HS-5 (cell line): ENCODE measurements around the gene ASPA.

Experiments
- DNase-seq: peaks from one replicate; pipeline ENCODE4 v3.0.0-alpha.2; 2012; ENCODE audit warnings: low read depth

Gene ASPA

GRCh38 chr17:3534881-3535252, 59.1 kb downstream of the ASPA start:
- no peak for DNase-seq

- DNase-seq: no peak
These were observed 59.6 kb downstream of the ASPA start for GRCh38 chr17:3535253-3535995.

GRCh38 chr17:3536716-3537115, 60.9 kb downstream of the ASPA start:
- DNase-seq: no peak

DNA sequence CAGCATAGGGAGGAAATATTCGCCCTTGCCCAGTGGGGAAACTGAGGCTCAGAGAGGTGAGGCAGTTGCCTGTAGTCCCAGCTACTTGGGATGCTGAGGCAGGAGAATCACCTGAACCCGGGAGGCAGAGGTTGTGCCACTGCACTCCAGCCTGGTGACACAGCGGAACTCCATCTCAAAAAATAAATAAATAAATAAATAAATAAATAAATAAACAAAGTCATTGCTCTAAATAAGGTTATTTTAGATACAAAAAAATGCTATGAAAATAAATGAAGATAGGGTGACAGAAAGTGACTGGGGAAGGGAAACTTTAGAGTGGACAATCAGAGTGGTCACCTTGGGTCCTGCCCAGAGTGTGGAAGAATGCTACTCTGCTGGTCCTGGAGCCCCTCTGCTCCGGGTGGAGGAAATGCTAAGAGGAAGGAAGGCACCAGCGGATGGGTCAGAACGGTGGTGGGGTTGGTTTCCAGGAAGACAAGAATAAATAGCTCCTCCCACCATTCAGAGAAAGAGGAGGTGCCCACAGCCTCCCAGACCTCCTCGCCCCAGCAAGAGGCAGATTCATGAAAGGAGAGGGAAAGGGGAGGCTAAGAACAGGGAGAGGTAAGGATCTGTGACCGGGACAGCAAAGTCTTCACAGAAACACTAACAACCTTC, 64.2 kb downstream of the ASPA start:
- no peak for DNase-seq

DNA sequence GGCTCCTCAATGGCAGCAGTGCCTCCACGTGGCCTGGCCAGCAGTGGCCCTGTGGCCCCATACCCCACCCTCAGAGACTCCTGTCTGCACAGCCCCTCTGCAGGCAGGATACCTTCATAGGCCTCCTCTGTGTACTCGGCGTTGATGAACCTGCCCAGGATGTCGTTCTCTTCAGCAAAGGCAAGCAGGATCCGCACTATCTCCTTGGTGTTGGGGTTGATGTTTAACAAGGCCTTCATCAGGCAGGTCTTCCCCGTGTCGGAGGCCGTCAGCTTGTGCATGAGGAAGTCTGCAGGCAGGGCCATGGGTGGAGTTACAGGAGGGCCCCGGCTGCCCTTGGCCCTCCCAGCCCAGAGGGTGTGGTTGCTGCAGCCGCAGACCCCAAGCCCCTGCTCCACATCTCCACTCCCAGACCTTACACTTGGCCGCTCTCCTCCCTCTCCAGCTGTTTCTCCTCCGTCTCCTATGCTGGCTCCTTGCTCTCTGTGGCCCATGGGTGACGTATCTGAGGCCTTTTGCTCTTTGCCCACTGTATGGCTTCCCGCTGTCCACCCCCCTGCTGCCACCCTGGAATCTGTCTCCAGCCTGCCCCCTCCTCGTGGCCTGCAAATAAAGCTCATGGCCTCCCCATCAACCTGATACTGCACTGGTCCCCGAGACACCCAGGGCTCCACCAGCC, 66.8 kb downstream of the ASPA start:
- DNase-seq: no peak

DNA sequence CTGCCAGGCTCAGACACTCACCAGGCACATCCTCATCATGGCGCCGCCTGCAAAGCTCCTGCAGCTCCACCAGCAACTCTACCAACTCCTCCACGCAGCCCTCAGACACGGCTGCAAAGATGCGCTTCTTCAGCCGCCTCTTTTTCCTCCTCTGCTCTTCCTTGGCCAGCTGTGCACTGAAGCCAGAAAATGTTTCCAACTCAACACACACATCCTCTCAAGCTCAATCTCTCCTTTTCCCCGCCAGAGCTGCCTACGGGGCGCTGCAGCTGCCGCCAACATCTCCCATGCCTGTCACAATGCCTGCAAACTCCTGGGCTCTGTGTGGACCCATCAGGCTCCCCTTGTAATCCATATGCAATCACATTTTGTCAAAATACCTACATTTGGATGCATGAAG, 67.7 kb downstream of the ASPA start:
- DNase-seq: no peak

DNA sequence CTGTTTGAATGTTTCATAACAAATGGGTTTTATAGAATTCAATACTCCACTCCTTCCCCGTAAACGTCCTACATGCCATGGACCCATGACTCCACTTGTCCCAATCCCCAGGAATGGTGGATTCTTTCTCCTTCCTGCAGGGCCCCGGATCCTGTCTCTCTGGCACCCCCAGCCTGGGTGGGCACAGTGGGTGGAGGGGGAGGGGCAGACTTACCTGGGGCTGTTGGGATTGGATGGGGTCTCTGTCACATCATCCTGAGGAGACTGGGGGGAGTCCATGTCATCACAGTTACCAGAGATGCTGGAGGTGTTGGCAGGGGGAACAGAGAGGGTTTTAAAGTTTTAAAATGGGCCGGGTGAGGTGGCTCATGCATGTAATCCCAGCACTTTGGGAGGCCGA, 68.6 kb downstream of the ASPA start:
- DNase-seq: no peak

DNA sequence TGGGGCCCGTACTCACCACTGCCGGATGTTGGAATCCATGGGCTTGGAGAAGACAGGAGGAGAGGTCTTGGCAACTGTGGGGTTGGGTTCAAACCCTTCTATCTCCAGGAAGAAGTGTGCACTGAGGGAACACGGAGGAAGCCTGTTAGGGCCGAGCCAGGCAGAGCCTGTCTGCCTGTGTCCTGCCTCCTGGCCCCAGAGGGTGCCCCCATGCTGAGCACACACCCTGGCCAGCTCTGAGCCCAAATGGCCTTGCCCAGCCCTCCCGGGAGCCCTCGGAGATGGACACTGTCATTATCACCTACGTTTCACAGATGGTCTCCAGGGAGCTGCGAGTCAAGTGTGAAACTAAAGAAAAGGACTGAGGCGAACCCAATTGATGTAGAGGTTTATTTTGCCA, 69.4 kb downstream of the ASPA start:
- DNase-seq: no peak

DNA sequence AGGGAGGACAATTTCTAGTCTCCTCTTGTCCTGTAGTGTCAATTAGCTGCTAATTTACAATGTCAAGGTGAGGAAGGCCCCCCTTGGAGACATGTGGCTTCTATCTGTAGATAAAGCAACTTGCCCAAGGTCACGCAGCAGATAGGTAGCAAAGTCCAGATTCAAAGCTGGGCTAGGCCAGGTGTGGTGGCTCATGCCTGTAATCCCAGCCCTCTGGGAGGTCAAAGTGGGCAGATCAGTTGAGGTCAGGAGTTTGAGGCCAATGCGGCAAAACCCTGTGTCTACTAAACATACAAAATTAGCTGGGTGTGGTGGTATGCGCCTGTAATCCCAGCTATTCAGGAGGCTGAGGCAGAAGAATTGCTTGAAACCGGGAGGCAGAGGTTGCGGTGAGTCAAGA, 70.7 kb downstream of the ASPA start:
- DNase-seq: no peak

GRCh38 chr17:3546997-3547396, 71.2 kb downstream of the ASPA start:
- DNase-seq: no peak

DNA sequence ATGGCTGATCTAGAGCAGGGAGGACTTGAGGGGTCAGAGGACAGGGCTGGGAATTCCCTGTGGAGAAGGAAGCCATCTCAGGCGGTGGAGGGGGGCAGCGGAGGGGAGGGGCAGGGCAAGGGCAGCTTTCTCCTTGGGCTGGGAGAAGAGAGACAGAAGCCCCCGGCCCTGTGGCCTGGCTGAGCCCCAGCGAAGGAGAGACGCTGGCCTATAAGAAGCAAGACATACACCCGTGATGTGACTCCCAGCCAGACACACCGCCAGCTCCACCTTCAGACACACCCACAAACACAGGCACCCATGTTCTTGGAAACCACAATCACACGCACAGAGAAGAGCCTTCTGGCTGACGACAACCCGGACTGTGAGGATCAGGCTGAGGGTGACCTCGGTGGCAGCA, 71.8 kb downstream of the ASPA start:
- no peak for DNase-seq

DNA sequence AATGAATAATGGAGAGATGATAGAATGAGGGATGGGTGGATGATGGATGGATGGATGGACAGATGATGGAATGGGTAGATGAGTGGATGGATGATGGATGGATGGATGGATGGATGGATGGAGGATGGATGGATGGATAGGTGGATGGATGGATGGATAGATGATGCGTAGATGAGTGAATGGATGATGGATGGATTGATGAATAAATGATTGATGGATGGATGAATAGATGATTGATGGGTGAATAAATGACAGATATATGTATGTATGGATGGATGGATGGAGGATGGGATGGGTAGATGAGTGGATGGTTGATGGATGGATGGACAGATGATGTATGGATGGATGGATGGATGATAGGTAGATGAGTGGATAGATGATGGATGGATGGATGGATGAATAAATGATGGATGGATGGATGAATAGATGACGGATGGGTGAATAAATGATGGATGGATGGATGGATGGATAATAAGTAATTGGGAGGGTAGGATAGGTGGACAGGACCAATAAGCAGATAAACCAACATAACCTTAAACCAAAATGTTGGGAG, 73.9 kb downstream of the ASPA start:
- DNase-seq: no peak

DNA sequence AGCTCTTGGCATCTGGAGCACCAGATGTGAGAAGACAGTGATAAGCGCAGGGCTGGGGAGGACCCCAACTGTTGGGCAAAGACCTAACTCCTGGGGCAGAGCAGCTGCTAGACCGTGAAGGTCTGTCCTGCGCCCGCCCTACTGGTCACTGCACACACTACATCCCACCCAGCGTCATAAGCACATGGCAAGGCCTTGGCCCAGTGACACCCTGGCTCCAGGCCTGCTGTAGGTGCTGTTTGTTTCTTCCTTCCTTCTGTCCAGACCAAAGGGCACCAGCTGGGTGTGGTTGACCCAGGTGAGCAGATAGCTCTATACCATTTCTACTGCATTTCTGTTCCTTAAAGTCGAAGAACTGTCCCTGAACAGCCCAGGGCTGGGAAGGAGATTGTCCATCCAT, 75.4 kb downstream of the ASPA start:
- no peak for DNase-seq

DNA sequence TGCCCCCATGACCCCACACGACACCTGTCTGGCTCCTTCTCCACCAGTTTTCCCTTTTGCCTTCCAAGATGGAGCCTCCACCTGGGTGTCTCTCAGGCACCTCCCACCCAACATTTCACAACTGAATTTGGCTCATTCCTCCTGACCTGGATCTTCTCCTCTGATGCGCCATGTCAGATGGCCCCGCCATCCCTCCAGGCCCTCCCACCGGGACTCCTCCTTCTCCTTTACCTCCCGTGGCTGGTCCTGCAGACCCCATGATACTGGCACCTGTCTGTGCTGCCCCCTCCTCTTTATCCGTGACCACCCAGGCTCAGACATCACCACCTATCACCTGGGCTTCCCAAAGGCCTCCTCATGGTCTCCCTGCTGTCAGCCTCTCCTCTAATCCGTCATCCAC, 77.1 kb downstream of the ASPA start:
- no peak for DNase-seq
